EH (cell line): Measurements from ENCODE around the gene PKN3.

Experiments used
- DNase-seq: peaks from one replicate; pipeline ENCODE4 v3.0.0-alpha.2; 2015; ENCODE audit warnings: low read depth

The PKN3 gene

GRCh38 chr9:128716581-128717254 is 14.4 kb downstream of the PKN3 start:
- DNase-seq, result no peak

- DNase-seq, result no peak
Observed at GRCh38 chr9:128718047-128718446, 15.7 kb downstream of the PKN3 start.

DNA sequence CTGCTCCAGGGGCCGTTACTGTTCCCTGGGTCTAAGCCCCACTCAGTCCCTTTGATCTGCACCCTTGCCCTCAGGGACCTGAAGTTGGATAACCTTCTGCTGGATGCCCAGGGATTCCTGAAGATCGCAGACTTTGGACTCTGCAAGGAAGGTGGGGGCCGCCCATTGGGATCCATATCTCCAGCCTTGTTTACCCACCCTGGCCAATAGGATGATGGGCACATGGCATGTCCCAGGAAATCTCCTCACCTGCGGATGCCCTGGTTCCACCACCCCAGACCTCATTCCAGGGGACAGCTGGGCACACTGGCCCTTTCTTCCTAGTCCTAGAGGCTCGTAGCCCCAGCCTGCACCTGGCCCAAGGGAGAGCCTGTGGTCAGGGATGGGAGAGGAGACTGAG is 16.2 kb downstream of the PKN3 start:
- no peak for DNase-seq

GRCh38 chr9:128719919-128720605 is 17.8 kb downstream of the PKN3 start:
- DNase-seq, result no peak

DNA sequence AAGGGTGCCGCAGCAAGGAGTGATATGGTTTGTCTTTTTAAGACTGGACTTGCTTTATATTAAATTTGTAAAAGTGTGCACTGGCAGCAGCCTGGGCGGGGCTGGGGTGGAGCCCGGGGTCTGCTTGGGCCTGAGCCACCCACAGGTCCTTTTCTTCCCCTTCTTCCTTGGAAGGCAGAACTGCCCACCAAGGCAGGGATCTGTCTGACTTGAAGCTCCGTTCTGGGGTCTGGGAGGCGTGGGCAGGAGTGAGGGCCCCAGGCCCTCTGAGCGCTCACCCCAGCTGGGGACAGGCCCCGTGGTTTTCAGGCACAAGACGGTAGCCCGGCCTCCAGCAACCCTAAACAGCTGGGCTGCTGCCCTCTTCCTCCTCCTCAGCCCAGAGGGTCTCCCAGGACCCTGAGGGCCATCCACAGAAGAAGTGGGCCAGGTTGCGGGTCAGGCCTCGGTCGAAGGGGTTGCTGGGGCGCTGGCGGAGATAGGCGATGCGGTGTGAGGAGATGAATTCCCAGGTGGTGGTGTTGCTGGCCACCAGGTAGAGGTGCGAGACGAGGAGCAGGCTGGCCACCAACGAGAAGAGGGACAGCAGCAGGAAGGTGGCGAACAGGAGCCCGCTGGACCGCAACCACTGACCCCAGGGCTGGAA is 18.7 kb downstream of the PKN3 start:
- no peak for DNase-seq

DNA sequence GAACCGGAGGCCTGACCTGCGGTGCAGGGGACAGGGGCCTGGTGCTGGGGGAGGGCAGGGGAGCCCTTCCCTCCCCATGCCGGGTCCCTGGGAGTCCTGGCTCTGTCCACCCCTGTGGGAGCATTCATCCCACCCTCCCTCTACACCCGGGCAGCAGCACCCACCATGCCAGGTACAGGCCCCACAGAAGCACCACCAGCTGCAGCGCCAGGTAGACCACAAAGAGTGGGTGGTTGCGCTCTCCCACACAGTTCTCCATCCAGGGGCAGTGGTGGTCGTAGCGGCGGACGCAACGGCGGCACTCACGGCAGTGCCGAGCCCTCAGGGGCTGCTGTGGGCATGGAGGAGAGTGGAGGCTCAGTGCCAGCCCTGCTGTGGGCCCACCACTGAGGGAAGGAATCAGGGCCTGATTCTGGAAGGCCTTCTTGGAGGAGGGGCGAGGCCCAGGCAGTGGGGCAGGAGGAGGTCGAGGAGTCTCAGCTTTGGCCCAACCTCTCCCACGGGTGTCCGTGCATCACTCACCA is 19.2 kb downstream of the PKN3 start:
- DNase-seq, result no peak

DNA sequence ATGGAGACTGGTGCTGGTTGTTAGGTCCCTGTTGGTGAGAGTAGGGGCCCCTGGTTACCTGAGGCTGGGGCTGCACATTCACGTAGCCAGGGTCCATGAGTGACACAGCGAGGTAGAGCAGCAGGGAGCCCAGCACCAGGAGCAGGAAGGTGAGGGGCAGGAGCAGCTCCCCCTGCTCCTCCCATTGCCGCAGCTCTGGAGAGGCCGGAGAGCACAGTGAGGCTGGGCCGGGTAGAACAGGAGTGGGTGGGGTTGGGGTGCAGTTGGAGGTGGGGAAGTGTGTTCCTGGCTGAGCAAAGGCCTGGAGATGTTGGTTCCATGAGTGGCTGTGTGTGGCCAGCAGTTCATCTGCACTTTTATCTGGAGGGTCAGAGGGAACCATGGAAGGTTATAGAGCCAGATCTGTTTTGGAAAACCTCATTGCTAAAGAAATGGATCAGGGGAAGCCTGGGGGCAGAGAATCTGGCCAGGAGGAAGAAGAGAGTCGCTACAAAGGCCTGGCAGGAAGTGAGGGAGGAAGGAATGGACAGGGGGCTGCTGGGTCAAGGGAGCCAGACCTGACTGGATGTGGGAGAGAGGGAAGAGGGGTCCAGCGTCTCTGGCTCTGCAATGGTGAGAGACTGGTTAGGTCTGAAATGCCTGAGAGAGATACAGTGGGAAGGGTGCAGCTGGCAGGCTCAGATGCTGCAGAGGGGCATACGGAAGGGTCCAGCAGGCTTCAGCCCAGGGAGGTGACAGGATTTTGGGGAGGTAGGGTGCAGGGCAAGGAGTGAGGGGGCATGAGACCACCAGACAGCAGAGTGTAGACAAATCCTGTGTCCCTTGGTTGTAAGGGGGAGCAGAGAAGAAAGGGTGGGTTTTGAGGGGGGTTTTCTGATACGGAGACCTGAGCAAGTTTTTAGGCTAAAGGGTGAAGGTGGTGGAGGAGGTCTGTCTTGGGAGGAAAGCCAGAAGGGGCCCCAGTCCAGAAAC is 20.4 kb downstream of the PKN3 start:
- no peak for DNase-seq

DNA sequence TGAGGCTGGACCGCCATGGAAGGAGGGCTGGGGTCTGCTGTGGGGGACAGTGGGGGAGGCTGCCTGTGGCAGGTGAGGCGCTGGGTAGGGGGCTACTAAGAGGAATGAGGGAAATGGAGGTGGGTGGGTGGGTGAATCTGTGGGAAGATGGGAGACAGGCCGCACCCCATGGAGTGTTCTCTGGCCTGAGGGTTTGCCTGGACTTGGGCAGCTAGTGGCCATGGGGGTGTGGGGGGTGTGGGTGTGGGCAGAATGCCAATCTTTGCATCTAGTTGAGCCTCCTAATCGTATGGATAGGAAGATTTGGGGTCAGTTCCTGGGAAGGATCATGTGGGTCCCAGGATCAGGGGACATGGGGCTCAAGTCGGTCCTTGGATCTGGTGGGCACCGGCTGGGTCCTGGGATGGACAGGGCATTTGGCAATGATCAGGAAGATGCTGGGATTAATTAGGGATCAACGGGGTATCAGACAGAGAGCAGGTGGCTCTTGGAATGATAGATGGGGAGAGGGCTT is 21.1 kb downstream of the PKN3 start:
- DNase-seq, result no peak

DNA sequence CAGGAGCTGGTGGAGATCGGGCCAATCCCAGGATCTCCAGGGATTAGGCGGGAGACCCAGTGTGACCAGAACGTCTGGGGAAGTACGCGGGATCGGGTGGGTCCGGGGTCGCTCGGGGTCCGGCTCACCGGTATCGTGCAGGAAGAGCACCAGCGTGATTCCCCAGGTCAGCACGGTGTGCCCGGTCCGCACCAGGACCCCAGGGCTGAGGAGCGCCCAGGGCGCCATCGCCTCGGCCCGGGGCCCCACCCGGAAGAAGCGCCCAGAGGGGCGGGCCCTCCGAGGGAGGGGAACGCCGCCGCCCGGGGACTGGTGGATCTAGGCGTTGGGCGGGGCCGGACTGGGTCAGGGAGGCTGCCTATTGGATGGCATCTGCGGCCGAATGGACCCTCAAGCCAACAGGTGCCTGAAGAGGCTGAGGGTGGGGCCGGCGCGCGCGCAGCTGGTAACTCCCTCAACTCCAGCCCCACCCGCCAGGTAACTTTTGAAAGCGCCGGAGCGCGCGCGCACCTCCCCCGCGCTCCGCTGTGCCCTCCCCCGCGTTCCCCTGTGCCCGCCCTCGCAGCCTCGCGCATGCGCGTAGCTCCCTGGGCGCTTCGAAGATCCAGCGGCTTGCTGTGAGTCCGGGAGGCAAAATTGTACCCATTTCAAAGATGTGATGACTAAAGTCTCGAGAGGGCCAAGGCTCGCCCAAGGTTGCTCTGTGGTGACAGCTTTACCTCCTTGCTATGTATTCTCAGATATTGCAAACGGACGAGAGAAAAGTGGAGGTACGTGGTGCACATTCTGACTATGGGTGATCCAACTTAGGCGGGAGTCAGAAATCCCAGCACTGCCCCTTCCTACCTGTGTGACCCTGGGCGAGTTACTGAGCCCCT is 21.8 kb downstream of the PKN3 start, which contains the start of gene ZDHHC12:
TSS of gene ZDHHC12 (minus strand) at position 262 of the 878 bp plus-strand sequence. CDS start at position 228, 34 bp downstream.
- peak; percentile 97 for DNase-seq

- DNase-seq, result peak; percentile 90
Observed at GRCh38 chr9:128724744-128725211, 22.5 kb downstream of the PKN3 start.

- no peak for DNase-seq
Observed at GRCh38 chr9:128727640-128728248, 25.4 kb downstream of the PKN3 start.

GRCh38 chr9:128728298-128728697 is 26.0 kb downstream of the PKN3 start:
- DNase-seq, result no peak

DNA sequence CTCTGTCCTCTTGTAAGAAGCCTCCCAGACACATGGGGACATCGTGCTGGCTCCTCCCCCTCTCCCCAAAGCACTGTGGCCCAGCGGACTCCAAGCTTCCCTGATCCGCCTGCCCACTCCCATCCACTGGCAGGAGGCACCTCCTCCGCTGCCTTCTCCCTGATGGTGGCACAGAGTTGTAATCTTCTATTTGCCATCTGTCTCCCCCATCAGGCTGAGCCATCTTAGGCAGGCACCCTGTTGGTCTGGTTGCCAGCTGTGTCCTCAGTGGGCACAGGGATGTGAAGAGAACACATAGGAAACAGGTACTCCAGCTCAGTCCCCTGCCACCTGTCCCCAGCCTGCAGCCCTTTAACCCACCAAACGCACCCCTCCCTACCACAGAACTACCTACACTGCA is 27.0 kb downstream of the PKN3 start:
- no peak for DNase-seq

GRCh38 chr9:128729766-128730517 is 27.6 kb downstream of the PKN3 start:
- no peak for DNase-seq

DNA sequence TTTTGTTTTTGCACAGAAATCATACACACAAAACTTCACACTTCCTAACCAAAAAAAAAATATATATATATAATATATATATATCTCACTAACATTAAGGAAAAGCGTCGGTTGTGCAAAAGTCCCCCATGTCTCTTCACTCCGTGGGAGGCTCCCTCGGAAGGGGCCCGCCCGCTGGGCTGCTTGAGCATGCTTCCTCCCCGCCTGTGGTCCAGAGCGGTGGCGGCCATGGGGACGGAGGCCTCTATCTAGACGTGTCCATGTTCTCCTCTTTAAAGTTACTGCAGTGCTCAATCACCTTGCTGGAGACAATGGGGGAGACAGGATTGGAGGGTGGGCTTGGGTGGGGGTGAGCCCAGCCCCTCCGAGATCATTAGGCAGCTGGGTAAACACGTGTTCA is 28.8 kb downstream of the PKN3 start:
- no peak for DNase-seq

GRCh38 chr9:128731691-128732090 is 29.4 kb downstream of the PKN3 start:
- no peak for DNase-seq

DNA sequence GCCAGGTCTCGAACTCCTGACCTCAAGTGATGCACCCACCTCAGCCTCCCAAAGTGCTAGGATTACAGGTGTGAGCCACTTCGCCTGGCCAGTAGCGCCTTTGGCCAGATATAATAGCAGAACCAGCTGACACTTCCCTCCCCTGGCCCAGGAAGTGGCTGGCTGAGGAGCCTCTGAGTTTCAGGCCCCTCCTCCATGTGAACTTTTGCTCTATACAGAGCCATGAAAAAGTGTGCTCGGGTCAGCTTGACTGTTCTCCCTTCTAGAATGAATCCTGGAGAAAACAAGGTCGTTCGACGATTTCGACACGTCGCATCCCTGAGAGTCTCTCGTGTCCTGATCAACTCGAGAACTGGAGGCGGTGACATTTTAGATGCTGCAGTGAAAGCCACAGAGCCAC is 30.3 kb downstream of the PKN3 start:
- no peak for DNase-seq

- peak; percentile 82 for DNase-seq
Observed at GRCh38 chr9:128733256-128733655, 31.0 kb downstream of the PKN3 start.

DNA sequence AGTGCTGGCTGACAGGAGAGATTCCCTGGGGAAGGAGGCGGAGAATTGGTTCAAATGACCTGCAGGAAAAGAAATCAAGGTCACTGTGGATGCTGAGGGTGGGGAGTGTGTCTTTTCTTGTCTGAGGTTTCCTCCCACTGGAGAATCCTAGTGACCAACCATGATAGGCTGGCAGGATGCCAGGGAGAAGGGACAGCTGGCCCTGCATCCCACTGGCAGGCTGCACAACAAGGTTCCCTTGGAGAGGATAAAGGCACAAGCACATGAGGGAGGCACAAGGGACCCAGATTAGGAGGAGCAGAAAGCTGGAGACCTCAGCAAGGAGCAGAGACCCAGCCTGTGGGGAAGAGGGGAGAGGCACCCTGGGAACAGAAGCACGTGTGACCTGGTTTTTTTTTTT is 33.1 kb downstream of the PKN3 start:
- DNase-seq, result peak; percentile 9
